ENCODE data around the gene ZBTB39. TPM values are rescaled to one million over a fixed set of nuclear protein-coding genes. Genes with fewer than 3 reads are reported as not detected.
"Not testable (repeated sequence)": the region's sequence is repeated elsewhere in the genome, so short reads cannot be mapped to it uniquely, and the experiment has no call there.

The ZBTB39 gene
- total RNA-seq, 1 donor from 2014 or later, result 10.6 TPM

DNA sequence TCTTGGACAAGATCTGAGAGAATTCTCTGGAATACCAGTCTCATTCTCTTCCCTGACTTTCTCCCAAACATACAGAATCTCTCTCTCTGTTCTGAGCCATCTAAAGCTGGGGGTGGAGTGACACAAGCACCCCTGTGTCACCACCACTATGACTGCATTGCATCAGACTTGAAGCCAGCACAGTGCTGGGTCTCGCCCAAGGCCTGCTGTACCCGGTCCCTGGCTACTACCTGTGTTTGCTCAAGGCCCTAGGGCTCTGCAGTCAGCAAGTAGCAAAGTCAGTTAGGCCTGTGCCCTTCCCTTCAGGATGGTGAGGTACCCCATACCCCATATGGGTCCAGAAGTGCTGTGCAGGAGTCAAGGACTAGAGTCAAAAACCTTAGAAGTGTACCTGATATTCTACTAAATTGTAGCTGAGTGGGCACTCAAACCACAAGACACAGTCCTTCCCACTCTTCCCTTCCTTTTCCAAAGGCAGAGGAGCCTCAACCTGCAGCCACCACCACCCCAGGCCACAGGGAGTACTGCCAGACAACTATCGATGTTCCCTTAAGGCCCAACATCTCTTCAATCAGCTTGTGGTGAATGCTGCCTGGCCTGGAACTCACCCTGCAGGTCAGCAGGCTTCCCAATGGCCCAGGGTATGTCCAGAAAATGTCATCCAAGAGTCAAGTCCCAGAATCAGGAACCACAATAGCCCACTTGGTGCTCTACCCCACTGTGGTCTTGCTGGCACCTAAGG lies 27.8 kb downstream of the ZBTB39 start:
- DNase-seq, result no peak

DNA sequence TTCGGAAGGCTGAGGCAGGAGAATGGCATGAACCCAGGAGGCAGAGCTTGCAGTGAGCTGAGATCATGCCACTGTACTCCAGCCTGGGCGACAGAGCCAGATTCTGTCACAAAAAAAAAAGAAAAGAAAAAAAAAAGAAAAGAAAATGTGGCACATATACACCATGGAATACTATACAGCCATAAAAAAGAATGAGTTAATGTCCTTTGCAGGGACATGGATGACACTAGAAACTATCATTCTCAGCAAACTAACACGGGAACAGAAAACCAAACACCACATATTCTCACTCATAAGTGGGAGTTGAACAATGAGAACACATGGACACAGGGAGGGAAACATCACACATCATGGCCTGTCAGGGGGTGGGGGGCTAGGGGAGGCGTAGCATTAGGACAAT lies 29.0 kb downstream of the ZBTB39 start:
- DNase-seq, result not testable (repeated sequence)

DNA sequence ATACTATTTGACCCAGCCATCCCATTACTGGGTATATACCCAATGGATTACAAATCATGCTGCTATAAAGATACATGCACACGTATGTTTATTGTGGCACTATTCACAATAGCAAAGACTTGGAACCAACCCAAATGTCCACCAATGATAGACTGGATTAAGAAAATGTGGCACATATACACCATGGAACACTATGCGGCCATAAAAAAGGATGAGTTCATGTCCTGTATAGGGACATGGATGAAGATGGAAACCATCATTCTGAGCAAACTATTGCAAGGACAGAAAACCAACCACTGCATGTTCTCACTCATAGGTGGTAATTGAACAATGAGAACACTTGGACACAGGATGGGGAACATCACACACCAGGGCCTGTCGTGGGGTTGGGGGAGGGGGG lies 32.1 kb downstream of the ZBTB39 start:
- DNase-seq, result not testable (repeated sequence)

DNA sequence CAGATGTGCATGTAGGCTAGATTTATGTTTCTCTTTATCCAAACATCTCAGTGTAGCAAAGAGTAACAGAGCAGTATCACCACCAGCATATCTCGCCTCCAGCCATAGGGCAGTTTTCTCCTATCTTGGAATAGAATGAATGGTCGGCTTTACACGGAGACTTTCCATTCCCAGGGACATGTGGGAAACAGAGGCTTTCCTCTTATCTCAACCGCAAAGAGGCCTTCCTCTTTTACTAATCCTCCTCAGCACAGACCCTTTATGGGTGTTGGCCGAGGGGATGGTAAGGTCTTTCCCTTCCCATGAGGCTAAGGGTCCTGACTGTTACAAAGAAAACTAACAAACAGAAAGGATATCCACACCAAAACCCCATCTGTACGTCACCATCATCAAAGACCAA lies 37.4 kb downstream of the ZBTB39 start:
- not testable (repeated sequence) for DNase-seq

DNA sequence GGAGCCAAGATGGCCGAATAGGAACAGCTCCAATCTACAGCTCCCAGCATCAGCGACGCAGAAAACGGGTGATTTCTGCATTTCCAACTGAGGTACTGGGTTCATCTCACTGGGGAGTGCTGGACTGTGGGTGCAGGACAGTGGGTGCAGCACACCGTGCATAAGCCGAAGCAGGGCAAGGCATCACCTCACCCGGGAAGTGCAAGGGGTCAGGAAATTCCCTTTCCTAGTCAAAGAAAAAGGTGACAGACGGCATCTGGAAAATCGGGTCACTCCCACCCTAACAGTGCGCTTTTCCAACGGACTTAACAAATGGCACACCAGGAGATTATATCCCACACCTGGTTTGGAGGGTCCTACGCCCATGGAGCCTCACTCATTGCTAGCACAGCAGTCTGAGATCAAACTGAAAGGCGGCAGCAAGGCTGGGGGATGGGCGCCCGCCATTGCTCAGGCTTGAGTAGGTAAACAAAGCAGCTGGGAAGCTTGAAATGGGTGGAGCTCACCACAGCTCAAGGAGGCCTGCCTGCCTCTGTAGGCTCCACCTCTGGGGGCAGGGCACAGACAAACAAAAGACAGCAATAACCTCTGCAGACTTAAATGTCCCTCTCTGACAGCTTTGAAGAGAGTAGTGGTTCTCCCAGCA lies 40.2 kb downstream of the ZBTB39 start:
- DNase-seq, result not testable (repeated sequence)

DNA sequence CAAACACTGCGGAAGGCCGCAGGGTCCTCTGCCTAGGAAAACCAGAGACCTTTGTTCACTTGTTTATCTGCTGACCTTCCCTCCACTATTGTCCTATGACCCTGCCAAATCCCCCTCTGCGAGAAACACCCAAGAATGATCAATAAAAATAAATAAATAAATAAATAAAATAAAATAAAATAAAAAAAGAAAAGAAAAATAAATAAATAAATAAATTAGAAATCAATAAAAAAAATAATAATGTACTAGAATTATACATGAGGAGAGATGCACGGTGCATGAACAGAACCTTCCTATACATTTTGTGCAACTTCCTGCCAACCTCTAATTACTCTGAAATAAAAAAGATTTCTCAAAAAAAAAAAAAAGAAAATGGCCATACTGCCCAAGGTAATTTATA lies 41.2 kb downstream of the ZBTB39 start:
- not testable (repeated sequence) for DNase-seq

DNA sequence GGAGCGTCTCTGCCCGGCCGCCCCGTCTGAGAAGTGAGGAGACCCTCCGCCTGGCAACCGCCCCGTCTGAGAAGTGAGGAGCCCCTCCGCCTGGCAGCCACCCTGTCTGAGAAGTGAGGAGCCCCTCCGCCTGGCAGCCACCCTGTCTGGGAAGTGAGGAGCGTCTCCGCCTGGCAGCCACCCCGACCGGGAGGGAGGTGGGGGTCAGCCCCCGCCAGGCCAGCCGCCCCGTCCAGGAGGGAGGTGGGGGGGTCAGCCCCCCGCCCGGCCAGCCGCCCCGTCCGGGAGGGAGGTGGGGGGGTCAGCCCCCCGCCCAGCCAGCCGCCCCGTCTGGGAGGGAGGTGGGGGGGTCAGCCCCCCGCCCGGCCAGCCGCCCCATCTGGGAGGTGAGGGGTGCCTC lies 42.8 kb downstream of the ZBTB39 start:
- not testable (repeated sequence) for DNase-seq

DNA sequence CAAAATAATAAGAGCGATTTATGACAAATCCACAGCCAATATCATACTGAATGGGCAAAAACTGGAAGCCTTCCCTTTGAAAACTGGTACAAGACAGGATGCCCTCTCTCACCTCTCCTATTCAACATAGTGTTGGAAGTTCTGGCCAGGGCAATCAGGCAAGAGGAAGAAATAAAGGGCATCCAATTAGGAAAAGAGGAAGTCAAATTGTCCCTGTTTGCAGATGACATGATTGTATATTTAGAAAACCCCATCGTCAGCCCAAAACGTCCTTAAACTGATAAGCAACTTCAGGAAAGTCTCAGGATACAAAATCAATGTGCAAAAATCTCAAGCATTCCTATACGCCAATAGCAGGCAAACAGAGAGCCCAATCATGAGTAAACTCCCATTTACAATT lies 44.1 kb downstream of the ZBTB39 start:
- DNase-seq, result not testable (repeated sequence)

DNA sequence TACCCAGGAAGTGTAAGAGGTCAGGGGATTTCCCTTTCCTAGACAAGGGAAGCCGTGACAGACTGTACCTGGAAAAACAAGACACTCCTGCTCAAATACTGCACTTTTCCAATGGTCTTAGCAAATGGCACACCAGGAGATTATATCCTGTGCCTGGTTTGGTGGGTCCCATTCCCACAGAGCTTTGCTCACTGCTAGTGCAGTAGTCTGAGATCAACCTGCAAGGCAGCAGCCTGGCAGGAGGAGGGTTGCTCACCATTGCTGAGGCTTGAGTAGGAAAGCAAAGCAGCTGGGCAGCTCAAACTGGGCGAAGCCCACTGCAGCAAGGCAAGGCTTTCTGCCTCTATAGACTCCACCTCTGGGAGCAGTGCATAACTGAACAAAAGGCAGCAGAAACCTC lies 47.9 kb downstream of the ZBTB39 start:
- no peak for DNase-seq

DNA sequence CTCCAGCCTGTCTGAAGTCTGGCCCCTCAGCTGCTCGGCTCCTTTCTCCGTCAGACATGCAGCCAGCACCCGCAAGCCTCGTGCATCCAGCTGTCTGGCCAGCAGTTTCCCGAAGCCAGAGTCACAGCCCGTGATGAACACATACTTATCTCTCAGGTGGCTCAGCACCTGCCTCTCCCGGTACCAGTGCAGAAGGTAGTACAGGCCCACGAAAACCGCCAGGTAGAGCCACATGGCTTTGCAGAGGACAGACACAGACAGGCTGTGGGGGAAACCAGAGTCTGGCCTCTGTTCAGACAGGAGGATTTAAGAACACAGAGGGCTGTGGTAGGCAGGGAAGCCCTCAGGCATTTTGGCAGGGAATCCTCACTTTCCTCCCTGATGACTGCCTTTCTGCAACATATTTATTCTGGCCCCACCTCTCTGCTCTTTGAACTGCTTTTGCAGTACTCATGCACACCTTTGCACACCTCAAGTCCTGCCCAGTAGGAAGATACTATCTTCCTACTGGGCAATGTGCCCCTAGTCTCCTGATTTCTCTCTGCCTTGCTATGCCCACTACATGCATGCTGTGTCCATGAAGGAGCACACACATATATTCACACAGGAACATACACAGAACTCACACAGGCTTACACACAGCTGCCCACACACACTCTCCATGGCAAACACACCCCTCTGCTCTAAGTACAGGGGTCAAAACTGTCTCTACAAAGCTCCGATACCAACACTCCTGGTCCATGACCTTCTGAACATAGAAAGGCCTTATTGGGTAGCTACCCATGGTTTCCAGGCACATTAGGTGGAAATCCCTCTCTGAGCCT lies 48.9 kb downstream of the ZBTB39 start, which contains the start of gene RDH16:
Gene RDH16 (minus strand): TSS at position 380 of the 824 bp plus-strand sequence. CDS start 146 bp downstream, at position 234.
- DNase-seq, result no peak

DNA sequence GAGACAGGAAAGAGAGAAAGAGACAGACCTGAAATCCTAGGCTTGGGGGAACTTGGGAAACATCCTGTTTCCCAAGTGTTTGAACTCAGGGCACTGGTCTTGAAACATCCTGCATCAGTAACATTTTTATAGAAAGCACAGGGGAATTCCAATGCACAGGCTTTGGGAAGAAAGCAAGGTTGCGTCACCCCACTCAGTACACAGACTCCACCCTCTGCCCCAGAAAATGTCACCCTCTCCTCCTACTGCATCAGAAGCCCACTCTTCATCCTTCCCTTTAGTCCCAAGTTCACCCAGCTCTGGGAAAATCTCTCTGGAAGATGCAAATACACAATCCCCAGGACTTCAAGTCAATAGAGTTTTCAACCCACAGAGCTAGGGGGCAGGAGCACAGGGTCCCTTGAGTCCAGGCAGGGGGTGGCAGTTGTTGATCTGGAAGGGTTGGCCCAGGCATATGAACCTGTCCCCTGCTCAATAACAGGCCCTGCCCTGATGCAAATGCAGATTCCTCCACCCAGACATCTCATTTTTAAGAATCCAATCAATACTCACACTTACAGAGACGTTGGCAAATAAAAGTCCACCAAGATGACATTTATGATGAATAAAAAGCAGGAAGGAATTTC lies 50.6 kb downstream of the ZBTB39 start:
- DNase-seq, result no peak

DNA sequence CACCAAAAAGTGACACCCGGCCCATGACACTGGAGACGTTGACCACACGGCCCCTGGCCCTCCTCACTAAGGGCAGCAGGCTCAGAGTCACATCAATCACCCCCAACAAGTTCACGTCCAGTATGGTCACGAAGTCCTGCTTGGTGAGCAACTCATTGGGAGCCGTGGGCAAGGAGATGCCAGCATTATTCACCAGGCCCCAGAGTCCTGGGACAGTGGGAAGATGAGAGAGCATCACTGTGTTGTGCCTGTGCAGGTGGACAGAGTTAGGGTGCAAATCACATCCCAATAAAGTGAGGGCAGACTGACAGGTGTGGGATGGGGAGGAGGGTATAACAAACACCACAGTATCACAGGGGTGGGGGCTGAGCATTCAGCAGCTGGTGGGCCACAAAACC lies 51.4 kb downstream of the ZBTB39 start:
- no peak for DNase-seq

DNA sequence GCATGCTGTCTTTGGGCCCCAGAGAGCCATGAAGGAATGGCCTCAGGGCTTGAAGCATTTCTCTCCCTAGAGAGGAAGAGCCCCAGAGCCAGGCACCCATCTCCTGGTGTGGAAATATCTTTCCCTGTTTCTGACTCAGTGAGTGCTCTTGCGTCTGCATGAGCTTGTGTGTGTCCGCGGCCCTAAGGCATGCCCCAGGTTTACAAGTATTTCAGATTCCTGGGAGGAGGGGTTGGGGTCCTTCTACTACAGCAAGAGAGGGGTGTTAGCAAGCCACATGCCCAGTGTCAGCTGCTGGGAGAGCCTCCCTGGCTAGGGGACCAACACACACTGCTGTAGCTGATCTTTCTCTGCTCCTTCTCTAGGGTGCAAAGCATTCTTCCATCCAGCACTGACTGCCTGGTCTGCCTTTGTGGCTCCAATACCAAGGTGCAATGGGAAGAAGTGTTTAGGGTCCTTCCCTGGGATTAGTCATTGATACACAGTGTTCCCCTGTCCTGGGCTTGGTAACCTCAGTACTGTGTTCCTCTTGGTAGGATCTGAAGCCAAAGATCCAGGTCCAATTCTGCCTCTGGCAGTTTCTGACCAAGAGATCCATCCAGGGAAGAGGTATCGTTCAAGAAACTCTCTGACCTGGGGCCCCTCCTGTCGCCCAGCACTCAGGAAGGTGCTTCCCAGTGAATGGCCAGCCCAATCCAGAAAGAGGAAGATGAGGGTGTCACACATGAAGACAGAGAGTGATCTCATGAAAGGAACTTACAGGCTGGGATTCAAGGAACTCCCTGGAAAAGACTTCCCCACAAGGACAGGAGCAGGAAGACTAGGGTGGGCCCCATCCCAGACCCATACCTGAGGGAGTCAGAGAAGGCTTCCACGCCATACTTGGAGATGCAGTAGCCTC lies 52.0 kb downstream of the ZBTB39 start:
- no peak for DNase-seq

DNA sequence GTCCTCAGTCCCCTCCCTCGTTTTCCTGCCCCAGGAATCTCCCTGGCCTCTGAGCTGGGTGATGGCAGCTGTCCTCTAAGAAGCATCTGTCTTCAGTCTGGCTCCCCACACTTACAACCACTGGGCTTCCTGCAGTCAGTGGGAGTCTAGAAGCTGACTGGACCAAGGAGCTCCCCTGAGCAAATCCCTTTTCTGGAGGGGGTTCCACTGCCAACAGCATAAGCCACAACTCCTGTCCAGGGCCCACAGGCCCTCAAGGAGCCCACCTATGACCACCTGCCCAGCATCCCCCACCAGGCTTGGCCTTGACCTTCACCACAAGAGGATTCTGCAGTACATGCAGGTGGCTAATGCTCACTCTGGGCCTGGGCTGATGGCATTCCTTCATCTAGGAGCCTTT lies 53.0 kb downstream of the ZBTB39 start:
- no peak for DNase-seq

DNA sequence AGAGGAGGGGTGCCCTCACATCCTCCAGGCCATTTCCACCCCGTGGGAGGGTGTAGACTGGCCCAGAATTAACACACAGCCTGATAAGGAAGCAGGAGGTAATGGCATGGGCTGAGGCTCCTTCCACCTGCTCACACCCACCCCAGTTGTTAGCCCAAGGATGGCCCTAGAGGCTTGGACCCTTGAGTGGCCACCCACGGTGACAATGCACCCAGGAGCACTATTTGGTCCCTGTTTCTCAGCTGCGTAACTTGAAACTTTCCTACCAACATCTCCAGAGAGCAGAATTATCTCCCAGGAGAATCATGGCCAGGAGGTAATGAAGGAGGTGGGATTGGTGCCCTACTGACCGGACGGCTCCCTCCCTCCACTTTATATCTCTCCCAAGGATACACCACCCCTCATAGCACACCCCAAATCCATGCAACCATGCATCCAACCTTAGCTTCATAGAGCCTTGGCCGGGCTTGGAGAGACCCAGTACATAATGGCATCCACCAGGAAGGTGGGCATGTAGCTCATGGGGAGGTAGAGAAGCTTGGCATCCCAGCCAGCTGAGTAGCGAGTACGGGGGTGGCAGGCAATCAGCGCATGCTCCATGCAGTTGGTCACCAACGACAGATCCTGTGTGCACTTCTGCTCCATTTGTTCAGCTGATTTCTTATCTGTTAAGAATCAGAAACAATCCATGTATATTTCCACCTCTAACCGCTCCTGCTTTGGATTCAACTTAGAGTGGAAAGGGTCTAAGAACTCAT lies 54.6 kb downstream of the ZBTB39 start:
- DNase-seq, result no peak

DNA sequence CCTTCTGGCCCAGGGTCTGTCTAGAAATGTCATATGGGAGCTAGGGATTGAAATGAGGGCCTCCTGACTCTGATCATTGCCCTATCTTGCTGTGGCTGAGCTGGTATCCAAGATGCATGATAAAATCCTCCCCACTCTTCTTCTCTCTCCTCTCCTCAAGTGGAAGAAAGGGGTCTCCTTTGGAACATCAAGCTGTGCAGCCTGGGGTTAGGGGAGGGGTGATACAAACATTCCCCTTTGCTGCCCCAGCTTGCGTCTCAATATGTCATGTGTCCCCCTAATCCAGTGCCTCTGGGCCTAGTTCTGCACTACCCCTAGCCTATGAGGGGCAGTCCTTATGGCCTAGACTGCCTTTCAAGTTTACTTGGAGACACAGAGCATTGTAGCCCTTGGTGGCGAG lies 57.5 kb downstream of the ZBTB39 start:
- no peak for DNase-seq
